Astrocyte of the cerebellum (primary cell): ENCODE data around the gene LPIN3.

ENCODE experiments used
- DNase-seq: peaks from one replicate; pipeline ENCODE4 v3.0.0-alpha.2; 2011; ENCODE audit warnings: low read depth
- H3K4me3 ChIP-seq: 2 replicates; pipeline ENCODE4 v1.5.1; 2011; ENCODE audit warnings: mild to moderate bottlenecking, low read depth, low read length, moderate library complexity
- in situ Hi-C: cut with HindIII; loops from 2 replicates; pipeline ENCODE4 v1.10.0; 2017; ENCODE audit warnings: low sequenced_read_pairs
- TF ChIP-seq, protein P1 (sequence below): IDR thresholded peaks from 2 replicates; pipeline ENCODE4 v1.5.1; 2012; ENCODE audit warnings: low read length, low read depth, moderate library complexity, mild to moderate bottlenecking; ENCODE audit errors: missing control alignments

The LPIN3 gene

DNA sequence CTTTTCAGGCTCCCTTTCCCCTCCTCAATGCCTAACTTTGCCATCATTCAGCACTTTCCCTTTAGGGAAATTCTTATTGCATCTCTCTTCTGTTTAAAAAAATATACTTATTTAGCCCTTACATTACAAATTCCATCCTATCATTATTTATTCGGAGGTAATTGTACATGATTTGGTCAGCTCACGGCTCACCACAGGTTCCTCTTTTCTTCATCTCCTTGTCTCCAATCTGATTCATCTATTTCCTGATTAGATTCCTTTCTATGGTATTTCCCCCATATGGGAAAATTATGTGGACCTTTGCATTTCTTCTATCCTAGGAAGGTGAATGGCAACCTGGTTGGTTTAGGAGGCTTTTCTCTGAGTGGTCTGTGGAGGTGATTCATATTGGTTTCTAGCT lies 38.9 kb downstream of the LPIN3 start:
- no peak for DNase-seq
- in situ Hi-C loops: no loop called here
- H3K4me3 ChIP-seq: no peak overlapping the region
- TF ChIP-seq, protein P1, sequence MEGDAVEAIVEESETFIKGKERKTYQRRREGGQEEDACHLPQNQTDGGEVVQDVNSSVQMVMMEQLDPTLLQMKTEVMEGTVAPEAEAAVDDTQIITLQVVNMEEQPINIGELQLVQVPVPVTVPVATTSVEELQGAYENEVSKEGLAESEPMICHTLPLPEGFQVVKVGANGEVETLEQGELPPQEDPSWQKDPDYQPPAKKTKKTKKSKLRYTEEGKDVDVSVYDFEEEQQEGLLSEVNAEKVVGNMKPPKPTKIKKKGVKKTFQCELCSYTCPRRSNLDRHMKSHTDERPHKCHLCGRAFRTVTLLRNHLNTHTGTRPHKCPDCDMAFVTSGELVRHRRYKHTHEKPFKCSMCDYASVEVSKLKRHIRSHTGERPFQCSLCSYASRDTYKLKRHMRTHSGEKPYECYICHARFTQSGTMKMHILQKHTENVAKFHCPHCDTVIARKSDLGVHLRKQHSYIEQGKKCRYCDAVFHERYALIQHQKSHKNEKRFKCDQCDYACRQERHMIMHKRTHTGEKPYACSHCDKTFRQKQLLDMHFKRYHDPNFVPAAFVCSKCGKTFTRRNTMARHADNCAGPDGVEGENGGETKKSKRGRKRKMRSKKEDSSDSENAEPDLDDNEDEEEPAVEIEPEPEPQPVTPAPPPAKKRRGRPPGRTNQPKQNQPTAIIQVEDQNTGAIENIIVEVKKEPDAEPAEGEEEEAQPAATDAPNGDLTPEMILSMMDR: no peak

DNA sequence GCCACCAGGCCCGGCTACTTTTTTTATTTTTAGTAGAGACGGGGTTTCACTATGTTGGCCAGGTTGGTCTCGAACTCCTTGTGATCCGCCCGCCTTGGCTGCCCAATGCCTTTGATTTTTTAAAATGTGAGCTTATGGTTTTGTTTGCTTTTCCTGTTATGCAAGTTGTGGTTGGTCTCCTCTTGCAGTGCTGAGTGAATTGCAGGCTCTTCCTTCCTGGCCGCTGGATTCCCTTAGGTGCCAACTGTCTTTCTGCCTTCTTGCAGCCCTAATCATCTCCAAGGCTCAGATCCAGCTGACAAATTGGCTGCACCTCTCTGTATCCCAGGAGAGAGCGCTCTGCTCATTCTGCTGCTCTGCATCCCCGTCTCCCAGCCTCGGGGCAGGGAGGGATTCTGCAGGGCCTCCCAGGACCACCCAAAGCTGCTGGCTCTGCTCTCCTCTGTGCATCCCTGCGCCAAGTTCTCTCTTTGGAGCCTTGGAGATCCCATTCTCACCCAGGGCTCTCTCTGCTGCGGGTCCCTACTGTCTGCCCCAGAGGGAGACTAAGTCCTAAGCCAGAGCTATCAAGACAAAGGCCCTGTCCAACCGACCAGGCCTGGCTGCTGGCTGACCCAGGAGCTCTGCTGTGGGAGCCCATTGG lies 40.1 kb downstream of the LPIN3 start:
- in situ Hi-C loops: no loop called here
- DNase-seq: no peak
- H3K4me3 ChIP-seq: no peak overlapping the region
- TF ChIP-seq, protein P1: no peak

DNA sequence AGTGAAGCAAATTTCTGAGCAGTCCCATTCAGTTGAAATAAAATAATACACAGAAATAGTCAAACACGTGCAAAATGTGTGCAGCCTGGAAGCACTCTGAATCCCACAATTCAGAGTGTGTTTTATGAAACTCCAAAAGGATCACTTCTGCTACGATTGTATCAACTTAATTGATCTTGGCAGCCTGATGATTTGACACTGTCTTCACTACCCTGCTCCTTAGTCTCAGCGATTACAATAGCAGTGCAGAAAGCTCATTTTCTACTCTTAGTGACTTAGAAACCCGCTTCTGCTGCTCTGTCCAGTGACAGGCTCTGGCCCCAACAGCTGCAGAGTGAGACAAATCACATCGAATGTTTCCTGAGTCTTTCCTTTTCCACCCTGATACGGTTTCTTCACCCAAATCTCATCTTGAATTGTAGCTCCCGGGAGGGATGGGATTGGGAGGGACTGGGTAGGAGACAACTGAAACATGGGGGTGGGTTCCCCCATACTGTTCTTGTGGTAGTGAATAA lies 42.2 kb downstream of the LPIN3 start:
- in situ Hi-C loops: no loop called here
- no peak for DNase-seq
- no peak overlapping the region for H3K4me3 ChIP-seq
- TF ChIP-seq, protein P1: no peak

DNA sequence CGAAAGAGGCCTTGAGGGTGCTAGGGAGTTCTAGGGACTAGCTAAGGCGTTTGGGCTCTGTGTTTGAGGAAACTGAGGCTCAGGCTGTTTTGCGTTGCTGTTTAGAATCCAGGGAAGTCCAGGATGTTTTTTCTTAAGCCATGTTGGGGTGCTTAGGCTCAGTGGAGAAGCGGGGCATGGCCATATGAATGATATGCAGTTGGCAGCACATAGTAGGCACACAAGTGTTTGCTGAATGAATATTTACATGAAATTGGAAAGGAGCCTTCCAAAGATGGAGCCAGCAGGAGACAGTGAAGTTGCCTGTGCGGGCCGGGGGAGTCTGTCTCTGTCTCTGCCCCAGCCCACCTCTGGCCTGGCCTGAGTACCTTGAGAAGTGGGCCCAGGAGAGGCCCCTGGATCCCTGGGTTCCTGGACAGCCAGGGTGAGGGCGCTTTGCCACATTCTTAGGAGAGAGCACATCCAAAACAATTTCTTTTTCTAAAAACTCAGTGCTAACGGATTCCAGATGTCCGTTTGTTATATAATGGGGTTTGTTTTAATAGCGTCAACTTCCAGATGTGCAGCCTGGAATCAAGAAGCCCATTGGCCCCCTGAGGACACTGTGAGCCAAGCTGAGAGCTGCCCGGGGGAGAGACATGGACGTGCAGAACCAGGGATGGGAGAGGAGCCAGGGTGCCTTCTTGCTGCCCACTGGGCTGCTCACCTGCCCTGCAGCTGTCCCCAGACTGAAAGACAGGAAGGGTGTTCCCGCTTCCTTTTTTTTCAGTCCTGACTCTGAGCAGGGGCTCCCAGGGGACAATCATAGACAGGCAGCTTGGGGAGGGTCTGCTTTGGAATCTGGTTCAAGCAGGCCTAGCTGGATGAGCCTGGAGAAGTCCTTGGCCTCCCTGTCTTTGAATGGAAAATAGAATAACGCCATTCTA lies 46.1 kb downstream of the LPIN3 start:
- H3K4me3 ChIP-seq: no peak overlapping the region
- in situ Hi-C loops: no loop called here
- no peak for DNase-seq
- TF ChIP-seq, protein P1: no peak

DNA sequence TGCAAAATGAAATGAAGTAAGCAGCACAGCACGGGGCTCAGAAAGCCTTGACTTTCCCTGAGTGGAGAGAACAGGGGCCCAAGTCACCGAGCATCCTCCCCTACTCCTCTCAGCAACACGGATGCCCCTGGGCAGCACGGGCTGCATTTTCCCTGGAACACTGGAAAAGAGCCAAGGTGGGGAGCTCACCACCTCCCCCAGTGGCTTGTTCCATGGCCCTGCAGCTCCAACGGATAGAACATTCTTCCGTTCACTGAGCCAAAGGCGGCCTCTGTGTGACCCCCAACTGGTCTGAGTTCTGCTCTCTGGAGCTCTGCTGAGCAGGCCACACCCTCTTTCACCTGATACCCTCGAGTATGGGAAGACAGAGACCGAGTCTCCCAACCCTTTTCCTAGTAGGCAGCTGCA lies 46.8 kb downstream of the LPIN3 start:
- in situ Hi-C loops: no loop called here
- no peak for DNase-seq
- H3K4me3 ChIP-seq: no peak overlapping the region
- TF ChIP-seq, protein P1: no peak

DNA sequence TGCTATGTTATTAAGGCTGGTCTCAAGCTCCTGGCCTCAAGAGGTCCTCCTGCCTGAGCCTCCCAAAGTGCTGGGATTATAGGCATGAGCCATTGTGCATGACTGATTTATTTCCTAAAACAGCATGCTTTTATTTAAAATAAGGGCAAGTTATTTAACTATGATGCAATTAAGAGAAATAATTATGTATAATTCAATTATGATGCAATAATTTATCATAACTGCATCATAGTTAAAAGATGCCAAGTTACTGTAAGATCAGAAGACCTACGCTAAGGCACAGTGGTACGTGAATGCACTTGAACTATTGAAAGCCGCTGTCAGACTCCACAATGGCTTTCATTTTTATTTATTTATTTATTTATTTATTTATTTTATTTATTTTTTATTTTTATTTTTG lies 50.3 kb downstream of the LPIN3 start:
- TF ChIP-seq, protein P1: no peak
- no peak overlapping the region for H3K4me3 ChIP-seq
- DNase-seq: no peak
- in situ Hi-C loops: no loop called here
